Activated naive CD4-positive, alpha-beta T cell treated with anti-CD3 and anti-CD28 coated beads, Interleukin-2, amount 10 ng/mL, durations not matched to agents 7 days and 5 days (primary cell): ENCODE measurements around the gene GRXCR2.
"Not testable (repeated sequence)": the region's sequence is repeated elsewhere in the genome, so short reads cannot be mapped to it uniquely, and the experiment has no call there.

ENCODE experiments used
- CTCF ChIA-PET: fragments of 350-600 bp; sonication (Branson Sonifier 250); formaldehyde crosslinking; loops from one replicate; lab custom pipeline; 2021; ENCODE audit warnings: antibody characterized with exemption; lab: Charles Lee
- DNase-seq: peaks from one replicate; pipeline ENCODE4 v3.0.0-alpha.2; 2020
- H3K27ac Mint-ChIP-seq: one replicate; pipeline ENCODE4 v1.8.0; 2021; ENCODE audit warnings: mild to moderate bottlenecking, moderate library complexity, mixed read lengths
- H3K27me3 Mint-ChIP-seq: one replicate; pipeline ENCODE4 v1.8.0; 2021; ENCODE audit warnings: mild to moderate bottlenecking, mixed read lengths
- H3K36me3 Mint-ChIP-seq: one replicate; pipeline ENCODE4 v1.8.0; 2021; ENCODE audit warnings: mixed read lengths
- H3K4me1 Mint-ChIP-seq: one replicate; pipeline ENCODE4 v1.8.0; 2021; ENCODE audit warnings: mixed read lengths
- H3K4me3 Mint-ChIP-seq: one replicate; pipeline ENCODE4 v1.8.0; 2021; ENCODE audit warnings: mild to moderate bottlenecking, moderate library complexity, mixed read lengths
- H3K9me3 Mint-ChIP-seq: one replicate; pipeline ENCODE4 v1.8.0; 2021; ENCODE audit warnings: mixed read lengths

Gene GRXCR2

DNA sequence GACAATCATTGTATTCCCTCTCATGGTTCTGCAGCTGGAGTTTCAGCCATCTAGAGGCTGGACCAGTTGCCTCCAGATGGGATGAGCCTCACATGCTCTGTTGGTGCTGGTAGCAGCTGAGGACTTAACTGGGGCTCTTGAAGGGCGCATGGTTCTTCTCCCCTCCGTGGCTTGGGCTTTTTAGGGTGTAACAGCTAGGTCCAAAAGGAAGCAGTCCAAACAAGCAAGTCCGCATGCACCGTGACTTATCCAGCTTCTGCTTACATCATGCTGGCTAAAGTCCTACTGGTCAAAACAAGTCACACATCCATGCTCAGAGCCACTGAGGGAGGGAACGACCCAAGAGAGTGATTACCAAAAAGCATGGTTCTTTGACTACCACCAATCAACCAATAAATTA lies 31.9 kb upstream of the GRXCR2 start:
- DNase-seq: no peak
- no peak overlapping the region for H3K4me3 Mint-ChIP-seq
- CTCF ChIA-PET: no interaction called here
- H3K27me3 Mint-ChIP-seq: no peaks in the 10 kb centered on the region
- H3K9me3 Mint-ChIP-seq: no peaks in the 10 kb centered on the region
- H3K4me1 Mint-ChIP-seq: no peaks in the 10 kb centered on the region
- H3K27ac Mint-ChIP-seq: no peak overlapping the region
- no peaks in the 10 kb centered on the region for H3K36me3 Mint-ChIP-seq

GRCh38 chr5:145903867-145904266 lies 31.1 kb upstream of the GRXCR2 start:
- DNase-seq: no peak
- no peaks in the 10 kb centered on the region for H3K9me3 Mint-ChIP-seq
- CTCF ChIA-PET: no interaction called here

DNA sequence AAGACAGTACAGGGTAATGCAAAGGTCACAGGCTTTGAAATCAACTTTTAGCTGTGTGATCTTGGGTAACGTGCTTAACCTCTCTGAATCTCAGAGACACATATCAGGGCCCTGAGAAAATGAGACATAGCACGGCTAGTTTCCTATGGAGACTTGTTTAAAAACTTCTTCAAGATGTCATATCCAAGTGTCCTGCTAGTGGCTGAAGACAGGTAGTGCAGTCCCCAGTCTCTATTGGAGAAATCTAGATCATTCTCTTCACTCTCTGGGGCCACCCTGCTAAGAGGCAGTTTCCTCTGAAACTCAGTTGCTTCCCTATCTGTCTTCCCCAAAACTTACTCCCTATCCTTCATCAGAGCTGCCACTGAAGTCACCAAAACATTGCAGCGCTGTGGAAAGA lies 30.3 kb upstream of the GRXCR2 start:
- Mint-ChIP-seq H3K4me1 (no peaks in the 10 kb centered on the region), H3K9me3 (no peaks in the 10 kb centered on the region), H3K36me3 (no peaks in the 10 kb centered on the region), H3K4me3 (no peak overlapping the region), H3K27ac (no peak overlapping the region), H3K27me3 (no peaks in the 10 kb centered on the region)
- CTCF ChIA-PET: no interaction called here
- DNase-seq: no peak

More at GRCh38 chr5:145903867-145904266, 31.1 kb upstream of the GRXCR2 start:
- Mint-ChIP-seq H3K4me1 (no peaks in the 10 kb centered on the region), H3K27me3 (no peaks in the 10 kb centered on the region), H3K4me3 (no peak overlapping the region), H3K27ac (no peak overlapping the region), H3K36me3 (no peaks in the 10 kb centered on the region)

GRCh38 chr5:145902421-145902820 lies 29.6 kb upstream of the GRXCR2 start:
- no peaks in the 10 kb centered on the region for H3K9me3 Mint-ChIP-seq
- DNase-seq: no peak
- no peak overlapping the region for H3K4me3 Mint-ChIP-seq
- H3K27ac Mint-ChIP-seq: no peak overlapping the region
- CTCF ChIA-PET: no interaction called here
- no peaks in the 10 kb centered on the region for H3K4me1 Mint-ChIP-seq
- H3K36me3 Mint-ChIP-seq: no peaks in the 10 kb centered on the region
- no peaks in the 10 kb centered on the region for H3K27me3 Mint-ChIP-seq

- Mint-ChIP-seq H3K4me1 (no peaks in the 10 kb centered on the region), H3K36me3 (no peaks in the 10 kb centered on the region), H3K9me3 (no peaks in the 10 kb centered on the region), H3K27ac (no peak overlapping the region), H3K27me3 (no peaks in the 10 kb centered on the region), H3K4me3 (no peak overlapping the region)
- no peak for DNase-seq
- CTCF ChIA-PET: no interaction called here
These were observed 25.4 kb upstream of the GRXCR2 start for GRCh38 chr5:145898171-145898570.

DNA sequence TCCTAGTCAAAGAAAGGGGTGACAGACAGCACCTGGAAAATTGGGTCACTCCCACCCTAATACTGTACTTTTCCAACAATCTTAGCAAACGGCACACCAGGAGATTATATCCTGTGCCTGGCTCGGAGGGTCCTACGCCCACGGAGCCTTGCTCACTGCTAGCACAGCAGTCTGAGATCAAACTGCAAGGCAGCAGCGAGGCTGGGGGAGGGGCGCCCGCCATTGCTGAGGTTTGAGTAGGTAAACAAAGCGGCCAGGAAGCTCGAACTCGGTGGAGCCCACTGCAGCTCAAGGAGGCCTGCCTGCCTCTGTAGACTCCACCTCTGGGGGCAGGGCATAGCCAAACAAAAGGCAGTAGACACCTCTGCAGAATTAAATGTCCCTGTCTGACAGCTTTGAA lies 18.6 kb upstream of the GRXCR2 start:
- not testable (repeated sequence) for H3K27me3 Mint-ChIP-seq

GRCh38 chr5:145889611-145890010 lies 16.8 kb upstream of the GRXCR2 start:
- H3K27me3 Mint-ChIP-seq: peaks cover 4% of the 10 kb centered on the region
- H3K4me1 Mint-ChIP-seq: no peaks in the 10 kb centered on the region
- H3K9me3 Mint-ChIP-seq: peaks cover 1% of the 10 kb centered on the region
- H3K36me3 Mint-ChIP-seq: no peaks in the 10 kb centered on the region
- CTCF ChIA-PET: no interaction called here
- DNase-seq: no peak
- H3K27ac Mint-ChIP-seq: no peak overlapping the region
- no peak overlapping the region for H3K4me3 Mint-ChIP-seq

More for the DNA sequence above, 18.6 kb upstream of the GRXCR2 start:
- H3K36me3 Mint-ChIP-seq, H3K27ac Mint-ChIP-seq, H3K4me3 Mint-ChIP-seq, H3K4me1 Mint-ChIP-seq, CTCF ChIA-PET, DNase-seq, H3K9me3 Mint-ChIP-seq: not testable (repeated sequence)

- Mint-ChIP-seq H3K27me3 (peaks cover 4% of the 10 kb centered on the region), H3K36me3 (no peaks in the 10 kb centered on the region), H3K4me1 (no peaks in the 10 kb centered on the region), H3K4me3 (no peak overlapping the region), H3K27ac (no peak overlapping the region), H3K9me3 (peaks cover 1% of the 10 kb centered on the region)
- CTCF ChIA-PET: interaction anchor here (0.6 kb wide), 1 partner anchor 67 kb away, joined by 3 read pairs; no protein-coding TSS in a partner anchor
- no peak for DNase-seq
These were observed 15.3 kb upstream of the GRXCR2 start for GRCh38 chr5:145887976-145888574.

GRCh38 chr5:145887217-145887616 lies 14.4 kb upstream of the GRXCR2 start:
- CTCF ChIA-PET: interaction anchor here (0.6 kb wide), 1 partner anchor 68 kb away, joined by 3 read pairs; no protein-coding TSS in a partner anchor

DNA sequence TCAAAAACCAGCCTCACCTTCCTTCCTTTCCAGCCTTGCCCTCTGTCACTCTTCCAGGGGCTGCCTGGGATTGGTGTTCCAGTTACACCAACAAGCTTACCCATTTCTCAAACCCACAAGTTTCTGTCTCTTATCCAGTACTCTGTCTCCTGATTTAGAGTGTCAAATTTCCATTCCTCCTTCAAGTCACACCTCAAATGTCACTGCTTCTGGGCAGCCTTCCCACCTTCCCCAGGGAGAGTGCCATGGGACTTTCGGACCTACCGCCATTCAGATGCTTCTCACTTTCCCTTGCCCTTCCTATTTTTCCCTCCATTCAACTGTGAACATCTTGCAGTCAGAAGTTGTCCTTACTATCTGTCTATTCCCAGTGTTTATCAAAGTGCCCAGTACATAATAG lies 2.0 kb upstream of the GRXCR2 start:
- H3K27me3 Mint-ChIP-seq: no peaks in the 10 kb centered on the region
- no peak for DNase-seq
- H3K4me1 Mint-ChIP-seq: no peaks in the 10 kb centered on the region
- H3K4me3 Mint-ChIP-seq: no peak overlapping the region
- no peaks in the 10 kb centered on the region for H3K9me3 Mint-ChIP-seq
- H3K36me3 Mint-ChIP-seq: no peaks in the 10 kb centered on the region
- no peak overlapping the region for H3K27ac Mint-ChIP-seq
- CTCF ChIA-PET: interaction anchor here (0.6 kb wide), 1 partner anchor 1582 kb away, joined by 3 read pairs; no protein-coding TSS in a partner anchor

More at GRCh38 chr5:145887217-145887616, 14.4 kb upstream of the GRXCR2 start:
- no peak overlapping the region for H3K27ac Mint-ChIP-seq
- H3K27me3 Mint-ChIP-seq: peaks cover 4% of the 10 kb centered on the region
- H3K4me1 Mint-ChIP-seq: no peaks in the 10 kb centered on the region
- peaks cover 1% of the 10 kb centered on the region for H3K9me3 Mint-ChIP-seq
- H3K4me3 Mint-ChIP-seq: no peak overlapping the region
- DNase-seq: no peak
- H3K36me3 Mint-ChIP-seq: no peaks in the 10 kb centered on the region

GRCh38 chr5:145872486-145872885 lies 328 bp downstream of the GRXCR2 start:
- no peaks in the 10 kb centered on the region for H3K4me1 Mint-ChIP-seq
- no peaks in the 10 kb centered on the region for H3K27me3 Mint-ChIP-seq
- no peak overlapping the region for H3K27ac Mint-ChIP-seq
- H3K4me3 Mint-ChIP-seq: no peak overlapping the region
- H3K9me3 Mint-ChIP-seq: no peaks in the 10 kb centered on the region
- no peaks in the 10 kb centered on the region for H3K36me3 Mint-ChIP-seq
- no peak for DNase-seq
- CTCF ChIA-PET: no interaction called here

- no peak for DNase-seq
- no peaks in the 10 kb centered on the region for H3K9me3 Mint-ChIP-seq
- H3K4me1 Mint-ChIP-seq: no peaks in the 10 kb centered on the region
- no peak overlapping the region for H3K4me3 Mint-ChIP-seq
- H3K36me3 Mint-ChIP-seq: no peaks in the 10 kb centered on the region
- H3K27ac Mint-ChIP-seq: no peak overlapping the region
- H3K27me3 Mint-ChIP-seq: no peaks in the 10 kb centered on the region
- CTCF ChIA-PET: no interaction called here
These were observed 3.1 kb downstream of the GRXCR2 start for GRCh38 chr5:145869753-145870152.

- Mint-ChIP-seq H3K9me3 (no peaks in the 10 kb centered on the region), H3K27me3 (no peaks in the 10 kb centered on the region), H3K36me3 (no peaks in the 10 kb centered on the region), H3K4me3 (no peak overlapping the region), H3K27ac (no peak overlapping the region), H3K4me1 (no peaks in the 10 kb centered on the region)
- CTCF ChIA-PET: interaction anchor here (1.0 kb wide), 1 partner anchor 40 kb away, joined by 3 read pairs; no protein-coding TSS in a partner anchor
- no peak for DNase-seq
These were observed 5.0 kb downstream of the GRXCR2 start for GRCh38 chr5:145867806-145868205.

DNA sequence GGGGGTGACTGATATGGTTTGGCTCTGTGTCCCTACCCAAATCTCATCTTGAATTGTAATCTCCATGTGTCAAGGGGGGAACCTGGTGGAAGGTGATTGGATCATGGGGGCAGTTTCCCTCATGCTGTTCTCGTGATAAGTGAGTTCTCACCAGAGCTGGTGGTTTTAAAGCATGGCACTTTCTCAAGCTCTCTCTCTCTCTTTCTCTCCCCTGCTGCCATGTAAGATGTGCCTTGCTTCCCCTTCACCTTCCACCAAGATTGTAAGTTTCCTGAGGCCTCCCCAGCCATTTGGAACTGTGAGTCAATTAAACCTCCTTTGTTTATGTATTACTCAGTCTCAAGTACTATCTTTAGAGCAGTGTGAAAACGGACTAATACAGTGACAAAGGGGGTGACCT lies 8.4 kb downstream of the GRXCR2 start:
- H3K36me3 Mint-ChIP-seq, CTCF ChIA-PET, H3K4me3 Mint-ChIP-seq, H3K27me3 Mint-ChIP-seq, H3K4me1 Mint-ChIP-seq, DNase-seq, H3K9me3 Mint-ChIP-seq, H3K27ac Mint-ChIP-seq: not testable (repeated sequence)

GRCh38 chr5:145863003-145863402 lies 9.8 kb downstream of the GRXCR2 start:
- Mint-ChIP-seq H3K27ac (no peak overlapping the region), H3K36me3 (no peaks in the 10 kb centered on the region), H3K4me1 (no peaks in the 10 kb centered on the region), H3K9me3 (no peaks in the 10 kb centered on the region), H3K4me3 (no peak overlapping the region), H3K27me3 (no peaks in the 10 kb centered on the region)
- CTCF ChIA-PET: no interaction called here
- DNase-seq: no peak
